Measurements from ENCODE around the gene MFGE8. TPM values are rescaled to one million over a fixed set of nuclear protein-coding genes. Genes with fewer than 3 reads are reported as not detected.

The MFGE8 gene
- total RNA-seq, 2 donors from 2014 or later, result 829 to 1,044 TPM

GRCh38 chr15:88849376-88850072, 63.7 kb downstream of the MFGE8 start:
- DNase-seq (ENCODE audit: low spot score), result no peak
- intact Hi-C loops (cut with DNase I), result no loop called here

Other genes starting within 250 kb of the MFGE8 start
- 10 to 100 TPM; 12.1 to 13.5 TPM for gene ACAN, start 109.9 kb downstream of the MFGE8 start, total RNA-seq
- 10 to 100 TPM; 25.4 to 27.9 TPM for gene HAPLN3, start 17.8 kb downstream of the MFGE8 start, total RNA-seq
- gene ABHD2, start 175.1 kb upstream of the MFGE8 start, total RNA-seq, result 100 to 1,000 TPM in 1 of 2 donors, 10 to 100 TPM in 1; 88.7 to 142 TPM

Data from posterior vena cava (tissue), 2 donors.